WTC11 (cell line): ENCODE results near the gene CTIF. TPM values are rescaled to one million over a fixed set of nuclear protein-coding genes. Genes with fewer than 3 reads are reported as not detected.

Experiments used
- ATAC-seq: fragments of 200-7000 bp; cut with Tn5 transposase; 2 replicates; pipeline ENCODE4 v1.10.0; 2021; ENCODE audit warnings: mild to moderate bottlenecking, moderate library complexity
- CTCF ChIA-PET: fragments of 300-600 bp; sonication (Branson Sonifier 250); formaldehyde crosslinking; loops from one replicate; lab custom pipeline; 2021; ENCODE audit warnings: antibody characterized with exemption; lab: Charles Lee
- POLR2A ChIA-PET: fragments of 350-600 bp; sonication (Branson Sonifier 250); formaldehyde crosslinking; loops from one replicate; lab custom pipeline; 2021; ENCODE audit warnings: antibody characterized with exemption; lab: Charles Lee
- DNase-seq: peaks from one replicate; pipeline ENCODE4 v3.0.0; 2021; ENCODE audit warnings: low spot score
- H3K27ac Mint-ChIP-seq: 2 replicates; pipeline ENCODE4 v1.8.0; 2021; ENCODE audit warnings: mixed read lengths
- H3K27me3 Mint-ChIP-seq: 2 replicates; pipeline ENCODE4 v1.8.0; 2021; ENCODE audit warnings: low read depth, mild to moderate bottlenecking, moderate library complexity, mixed read lengths
- H3K36me3 Mint-ChIP-seq: 2 replicates; pipeline ENCODE4 v1.8.0; 2021; ENCODE audit warnings: mixed read lengths
- H3K4me1 Mint-ChIP-seq: 2 replicates; pipeline ENCODE4 v1.8.0; 2022; ENCODE audit warnings: mixed read lengths
- H3K4me3 Mint-ChIP-seq: 2 replicates; pipeline ENCODE4 v1.8.0; 2021; ENCODE audit warnings: mild to moderate bottlenecking, moderate library complexity, mixed read lengths
- H3K9me3 Mint-ChIP-seq: 2 replicates; pipeline ENCODE4 v1.8.0; 2021; ENCODE audit warnings: mixed read lengths
- ARID4B ChIP-seq: sonication (generic); formaldehyde crosslinking; IDR thresholded peaks from 2 replicates; pipeline ENCODE4 v1.8.0; 2023; ENCODE audit warnings: missing genetic modification reagents, mild to moderate bottlenecking, borderline replicate concordance
- ATF1 ChIP-seq: sonication (generic); formaldehyde crosslinking; IDR thresholded peaks from 2 replicates; pipeline ENCODE4 v1.8.1; 2023; ENCODE audit warnings: mild to moderate bottlenecking, moderate library complexity, missing genetic modification reagents
- ATF3 ChIP-seq: sonication (generic); formaldehyde crosslinking; conservative IDR thresholded peaks from 2 replicates; pipeline ENCODE4 v1.8.1; 2022; ENCODE audit warnings: mild to moderate bottlenecking, missing genetic modification reagents
- ATF6 ChIP-seq: sonication (generic); formaldehyde crosslinking; IDR thresholded peaks from 2 replicates; pipeline ENCODE4 v1.8.1; 2023; ENCODE audit warnings: mild to moderate bottlenecking, missing genetic modification reagents
- CBFB ChIP-seq: sonication (generic); formaldehyde crosslinking; IDR thresholded peaks from 2 replicates; pipeline ENCODE4 v1.8.1; 2022; ENCODE audit warnings: mild to moderate bottlenecking, low read depth, missing genetic modification reagents
- CREM ChIP-seq: sonication (generic); formaldehyde crosslinking; IDR thresholded peaks from 2 replicates; pipeline ENCODE4 v1.8.1; 2022; ENCODE audit warnings: mild to moderate bottlenecking, missing genetic modification reagents, moderate library complexity
- FOXJ3 ChIP-seq: sonication (generic); formaldehyde crosslinking; IDR thresholded peaks from 2 replicates; pipeline ENCODE4 v1.9.0; 2021; ENCODE audit warnings: missing genetic modification reagents, mild to moderate bottlenecking, borderline replicate concordance
- HMGXB4 ChIP-seq: sonication (generic); formaldehyde crosslinking; IDR thresholded peaks from 2 replicates; pipeline ENCODE4 v1.8.1; 2023; ENCODE audit warnings: mild to moderate bottlenecking, moderate library complexity, missing genetic modification reagents
- IRF1 ChIP-seq: sonication (generic); formaldehyde crosslinking; IDR thresholded peaks from 2 replicates; pipeline ENCODE4 v1.8.0; 2023; ENCODE audit warnings: missing genetic modification reagents
- MAX ChIP-seq: sonication (generic); formaldehyde crosslinking; IDR thresholded peaks from 2 replicates; pipeline ENCODE4 v1.8.0; 2022; ENCODE audit warnings: mild to moderate bottlenecking, missing genetic modification reagents
- MLX ChIP-seq: sonication (generic); formaldehyde crosslinking; IDR thresholded peaks from 2 replicates; pipeline ENCODE4 v1.8.1; 2023; ENCODE audit warnings: mild to moderate bottlenecking, missing genetic modification reagents, moderate library complexity
- MYBL2 ChIP-seq: sonication (generic); formaldehyde crosslinking; IDR thresholded peaks from 2 replicates; pipeline ENCODE4 v1.8.1; 2023; ENCODE audit warnings: mild to moderate bottlenecking, moderate library complexity, missing genetic modification reagents
- NR2C2 ChIP-seq: sonication (generic); formaldehyde crosslinking; IDR thresholded peaks from 2 replicates; pipeline ENCODE4 v1.8.0; 2022; ENCODE audit warnings: mild to moderate bottlenecking, missing genetic modification reagents
- RELA ChIP-seq: sonication (generic); formaldehyde crosslinking; IDR thresholded peaks from 2 replicates; pipeline ENCODE4 v1.8.1; 2022; ENCODE audit warnings: missing genetic modification reagents, mild to moderate bottlenecking, borderline replicate concordance
- ZNF138 ChIP-seq: sonication (generic); formaldehyde crosslinking; conservative IDR thresholded peaks from 2 replicates; pipeline ENCODE4 v1.8.1; 2022; ENCODE audit warnings: mild to moderate bottlenecking, moderate library complexity, missing genetic modification reagents
- ZNF317 ChIP-seq: sonication (generic); formaldehyde crosslinking; IDR thresholded peaks from 2 replicates; pipeline ENCODE4 v1.8.1; 2023; ENCODE audit warnings: low read depth, mild to moderate bottlenecking, moderate library complexity, missing genetic modification reagents, borderline replicate concordance
- ZNF396 ChIP-seq: fragments of 250-450 bp; sonication (Bioruptor Pico); IDR thresholded peaks from 2 replicates; pipeline ENCODE4 v1.8.0; 2021; ENCODE audit warnings: mild to moderate bottlenecking, moderate library complexity, borderline replicate concordance
- ZNF416 ChIP-seq: fragments of 250-450 bp; sonication (Bioruptor Pico); IDR thresholded peaks from 2 replicates; pipeline ENCODE4 v1.9.0; 2021; ENCODE audit warnings: mild to moderate bottlenecking, inconsistent platforms
- ZNF423 ChIP-seq: fragments of 250-450 bp; sonication (Bioruptor Pico); IDR thresholded peaks from 2 replicates; pipeline ENCODE4 v2.1.2; 2022; ENCODE audit warnings: mild to moderate bottlenecking, moderate library complexity
- ZNF425 ChIP-seq: fragments of 250-450 bp; sonication (Bioruptor Pico); conservative IDR thresholded peaks from 2 replicates; pipeline ENCODE4 v1.9.0; 2021; ENCODE audit warnings: mild to moderate bottlenecking
- ZNF512 ChIP-seq: sonication (generic); formaldehyde crosslinking; IDR thresholded peaks from 2 replicates; pipeline ENCODE4 v1.8.1; 2022; ENCODE audit warnings: missing genetic modification reagents, borderline replicate concordance
- total RNA-seq: library from RNA; stranded (reverse); gene quantifications from 3 replicates; pipeline ENCODE4 v1.2.3, GENCODE V29; 2021

The CTIF gene
- total RNA-seq, 1 experiment from 2014 or later, result 28.5 TPM

GRCh38 chr18:48548921-48549320, 10.1 kb downstream of the CTIF start (continued):
- no peak for TF ChIP-seq ZNF423
- no peak for TF ChIP-seq HMGXB4 (CRISPR knock-in tag)
- no peak for TF ChIP-seq ZNF512 (CRISPR knock-in tag)
- no peak for TF ChIP-seq ATF3 (CRISPR knock-in tag)
- no peak for TF ChIP-seq ATF1 (CRISPR knock-in tag)
- no peak for TF ChIP-seq ZNF138 (CRISPR knock-in tag)
- no peak for TF ChIP-seq ZNF317
- no peak for TF ChIP-seq FOXJ3
- no peak for TF ChIP-seq MAX (CRISPR knock-in tag)
- no peak for TF ChIP-seq RELA (CRISPR knock-in tag)

- DNase-seq, result no peak
- Mint-ChIP-seq H3K27me3 (no peaks in the 10 kb centered on the region), H3K27ac (no peak overlapping the region), H3K4me3 (no peak overlapping the region), H3K36me3 (no peaks in the 10 kb centered on the region), H3K4me1 (peaks cover 41% of the 10 kb centered on the region), H3K9me3 (no peaks in the 10 kb centered on the region)
- POLR2A ChIA-PET, result no interaction called here
- ATAC-seq, result no peak
- CTCF ChIA-PET, result no interaction called here
- TF ChIP-seq ARID4B (CRISPR knock-in tag) (no peak), ZNF396 (CRISPR knock-in tag) (no peak), MLX (no peak), ZNF425 (CRISPR knock-in tag) (no peak), NR2C2 (no peak), ATF6 (CRISPR knock-in tag) (no peak), IRF1 (no peak), CBFB (CRISPR knock-in tag) (no peak), CREM (no peak), MYBL2 (CRISPR knock-in tag) (no peak), ZNF416 (no peak)
Observed at GRCh38 chr18:48550101-48550729, 11.4 kb downstream of the CTIF start.
